ENCODE measurements around the gene A2M. TPM values are rescaled to one million over a fixed set of nuclear protein-coding genes. Genes with fewer than 3 reads are reported as not detected.
A peak's percentile ranks its signal among the peaks of the same experiment; 100 is the strongest.

A2M gene
- total and polyA plus RNA-seq, 2 of the 13 experiments (the other 11 are each of a cell fraction or from before 2014, with no cell fraction given), result 2,807 to 6,551 TPM

GRCh38 chr12:9051158-9051550 is 64.6 kb downstream of the A2M start:
- H3K4me2 ChIP-seq (ENCODE audit: low read depth, low read length), result no peak overlapping the region
- peaks cover 0 to 16% of the 10 kb centered on the region in 2 experiments; a peak in 4 of 5 replicates for H3K27me3 ChIP-seq (ENCODE audit: control insufficient read depth in 1 of 2, insufficient read depth in 2 of 2, low read length in 2 of 2)
- H3K36me3 ChIP-seq (replicated peaks in 1 of 2; ENCODE audit: control insufficient read depth in 1 of 2, insufficient read depth in 2 of 2, low read length in 2 of 2), result no peaks in the 10 kb centered on the region
- ATAC-seq (peak; percentile 46), FAIRE-seq (no peak), DNase-seq (ENCODE audit: low spot score) (no peak)
- no peaks in the 10 kb centered on the region for H3K9me3 ChIP-seq (ENCODE audit: low read length)
- intact Hi-C loops (cut with micrococcal nuclease; ENCODE audit: unreplicated experiment) (no loop called here), in situ Hi-C loops (cut with HindIII; ENCODE audit: extremely low pct_ligation_motif_present, low pct_unique_long_range_greater_than_20kb) (no loop called here)
- 0% methylated on average over 2 of the region's 6 CpGs for WGBS (ENCODE audit: low lambda C conversion rate)
- H3K9ac ChIP-seq (ENCODE audit: insufficient read depth, low read depth, low read length), result no peak overlapping the region
- ChIA-PET CTCF (ENCODE audit: low intra/inter-chr PET ratio, low total read pairs) (no interaction called here), POLR2A (interaction anchor here (1.0 kb wide), 1 partner anchor 14 kb away, joined by 3 read pairs; no protein-coding TSS in a partner anchor)
- H3K27ac ChIP-seq (ENCODE audit: extremely low read length, insufficient read depth, low read length), result no peak overlapping the region
- H4K20me1 ChIP-seq (ENCODE audit: insufficient read depth, low read length), result no peaks in the 10 kb centered on the region
- BruUV-seq (replicated peaks), result no TSS peak
- no peaks in the 10 kb centered on the region for H3K4me1 ChIP-seq (ENCODE audit: insufficient read depth, low read length)
- no peak overlapping the region for H2AFZ ChIP-seq (ENCODE audit: low read length)
- H3K4me3 ChIP-seq (replicated peaks in 1 of 3; ENCODE audit: insufficient read depth in 1 of 3, low read depth in 2 of 3, low read length in 3 of 3), result no peak overlapping the region
- no peaks in the 10 kb centered on the region for H3K79me2 ChIP-seq (ENCODE audit: insufficient read depth, low read length)
- TF ChIP-seq HNRNPUL1 (IDR thresholded peaks at IDR 0.05; ENCODE audit: low read depth, low read length), result no peak
- TF ChIP-seq, protein P1, sequence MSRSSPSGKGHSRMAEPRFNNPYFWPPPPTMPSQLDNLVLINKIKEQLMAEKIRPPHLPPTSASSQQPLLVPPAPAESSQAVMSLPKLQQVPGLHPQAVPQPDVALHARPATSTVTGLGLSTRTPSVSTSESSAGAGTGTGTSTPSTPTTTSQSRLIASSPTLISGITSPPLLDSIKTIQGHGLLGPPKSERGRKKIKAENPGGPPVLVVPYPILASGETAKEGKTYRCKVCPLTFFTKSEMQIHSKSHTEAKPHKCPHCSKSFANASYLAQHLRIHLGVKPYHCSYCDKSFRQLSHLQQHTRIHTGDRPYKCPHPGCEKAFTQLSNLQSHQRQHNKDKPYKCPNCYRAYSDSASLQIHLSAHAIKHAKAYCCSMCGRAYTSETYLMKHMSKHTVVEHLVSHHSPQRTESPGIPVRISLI (CRISPR knock-in tag; IDR thresholded peaks at IDR 0.05; ENCODE audit: borderline replicate concordance), result no peak
- TF ChIP-seq, protein P2, sequence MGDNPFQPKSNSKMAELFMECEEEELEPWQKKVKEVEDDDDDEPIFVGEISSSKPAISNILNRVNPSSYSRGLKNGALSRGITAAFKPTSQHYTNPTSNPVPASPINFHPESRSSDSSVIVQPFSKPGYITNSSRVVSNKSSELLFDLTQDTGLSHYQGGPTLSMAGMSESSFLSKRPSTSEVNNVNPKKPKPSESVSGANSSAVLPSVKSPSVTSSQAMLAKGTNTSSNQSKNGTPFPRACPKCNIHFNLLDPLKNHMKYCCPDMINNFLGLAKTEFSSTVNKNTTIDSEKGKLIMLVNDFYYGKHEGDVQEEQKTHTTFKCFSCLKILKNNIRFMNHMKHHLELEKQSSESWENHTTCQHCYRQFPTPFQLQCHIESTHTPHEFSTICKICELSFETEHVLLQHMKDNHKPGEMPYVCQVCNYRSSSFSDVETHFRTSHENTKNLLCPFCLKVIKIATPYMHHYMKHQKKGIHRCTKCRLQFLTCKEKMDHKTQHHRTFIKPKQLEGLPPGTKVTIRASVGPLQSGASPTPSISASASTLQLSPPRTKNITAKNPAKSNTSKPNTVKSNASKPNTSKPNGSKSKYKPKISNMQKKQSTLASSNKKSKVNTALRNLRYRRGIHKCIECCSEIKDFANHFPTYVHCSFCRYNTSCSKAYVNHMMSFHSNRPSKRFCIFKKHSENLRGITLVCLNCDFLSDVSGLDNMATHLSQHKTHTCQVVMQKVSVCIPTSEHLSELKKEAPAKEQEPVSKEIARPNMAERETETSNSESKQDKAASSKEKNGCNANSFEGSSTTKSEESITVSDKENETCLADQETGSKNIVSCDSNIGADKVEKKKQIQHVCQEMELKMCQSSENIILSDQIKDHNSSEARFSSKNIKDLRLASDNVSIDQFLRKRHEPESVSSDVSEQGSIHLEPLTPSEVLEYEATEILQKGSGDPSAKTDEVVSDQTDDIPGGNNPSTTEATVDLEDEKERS (CRISPR knock-in tag; IDR thresholded peaks at IDR 0.05), result no peak
- no peak for TF ChIP-seq YY1 (IDR thresholded peaks at IDR 0.05; ENCODE audit: insufficient read depth, insufficient replicate concordance, low read depth, low read length)
- TF ChIP-seq SP5 (CRISPR knock-in tag; IDR thresholded peaks at IDR 0.05; ENCODE audit: borderline replicate concordance, low read depth), result no peak
- no peak for TF ChIP-seq ZBTB2 (CRISPR knock-in tag; IDR thresholded peaks at IDR 0.05; ENCODE audit: low read depth)
- no peak for TF ChIP-seq SETDB1 (CRISPR knock-in tag; IDR thresholded peaks at IDR 0.05; ENCODE audit: borderline replicate concordance)
- TF ChIP-seq AGO1 (IDR thresholded peaks at IDR 0.05; ENCODE audit: low read depth, low read length, poor library complexity, severe bottlenecking), result no peak
- TF ChIP-seq ZBTB46 (CRISPR knock-in tag; IDR thresholded peaks at IDR 0.05; ENCODE audit: borderline replicate concordance), result no peak
- no peak for TF ChIP-seq TAF1 (CRISPR knock-in tag; IDR thresholded peaks at IDR 0.05)
- no peak for TF ChIP-seq ZNF589 (CRISPR knock-in tag; conservative IDR thresholded peaks at IDR 0.05)
- TF ChIP-seq, protein P3, sequence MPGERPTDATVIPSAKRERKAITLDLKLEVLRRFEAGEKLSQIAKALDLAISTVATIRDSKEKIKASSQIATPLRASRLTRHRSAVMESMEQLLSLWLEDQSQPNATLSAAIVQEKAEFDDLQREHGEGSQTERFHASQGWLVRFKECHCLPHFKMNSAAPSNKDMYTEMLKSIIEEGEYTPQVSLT (CRISPR knock-in tag; IDR thresholded peaks at IDR 0.05; ENCODE audit: borderline replicate concordance, low read depth), result no peak
- TF ChIP-seq ISL2 (CRISPR knock-in tag; IDR thresholded peaks at IDR 0.05), result no peak
- no peak for TF ChIP-seq MXD4 (CRISPR knock-in tag; IDR thresholded peaks at IDR 0.05)
- no peak for TF ChIP-seq ZNF839 (CRISPR knock-in tag; IDR thresholded peaks at IDR 0.05; ENCODE audit: borderline replicate concordance)
- no peak for TF ChIP-seq XRCC5 (optimal IDR thresholded peaks at IDR 0.05; ENCODE audit: low read length)
- TF ChIP-seq, protein P4, sequence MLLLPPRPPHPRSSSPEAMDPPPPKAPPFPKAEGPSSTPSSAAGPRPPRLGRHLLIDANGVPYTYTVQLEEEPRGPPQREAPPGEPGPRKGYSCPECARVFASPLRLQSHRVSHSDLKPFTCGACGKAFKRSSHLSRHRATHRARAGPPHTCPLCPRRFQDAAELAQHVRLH (CRISPR knock-in tag; IDR thresholded peaks at IDR 0.05; ENCODE audit: borderline replicate concordance, low read depth), result no peak

Measured in HepG2 (cell line).